Panc1 (cell line): Measurements from ENCODE around the gene DEDD. TPM values are rescaled to one million over a fixed set of nuclear protein-coding genes. Genes with fewer than 3 reads are reported as not detected.

Experiments
- ATAC-seq: fragments of 200-7000 bp; cut with Tn5 transposase; 2 replicates; pipeline ENCODE4 v1.9.1; 2020; ENCODE audit warnings: mild to moderate bottlenecking, moderate library complexity
- BruUV-seq: library from RNA; stranded (reverse); fragments of 400-500 nt; replicated peaks from 2 replicates; lab custom pipeline; 2021; lab: Mats Ljungman, UMichigan
- CTCF ChIA-PET: fragments of 300-600 bp; sonication (Branson Sonifier 250); formaldehyde crosslinking; loops from one replicate; lab custom pipeline; 2022; ENCODE audit warnings: antibody characterized with exemption; lab: Charles Lee
- POLR2A ChIA-PET: fragments of 300-600 bp; sonication (Branson Sonifier 250); formaldehyde crosslinking; loops from one replicate; lab custom pipeline; 2022; ENCODE audit warnings: antibody characterized with exemption; lab: Charles Lee
- DNase-seq: peaks from one replicate; pipeline ENCODE4 v3.0.0-alpha.2; 2010; ENCODE audit warnings: low read depth, low spot score
- H3K27ac ChIP-seq: 2 replicates; pipeline ENCODE4 v1.5.1; 2011; ENCODE audit warnings: mild to moderate bottlenecking, low read length, inconsistent platforms
- H3K27me3 ChIP-seq: fragments of 200-500 bp; sonication (Bioruptor generic); 2 replicates; pipeline ENCODE4 v1.6.0; 2014; ENCODE audit warnings: low read length, inconsistent platforms; ENCODE audit not compliant: control insufficient read depth, insufficient read depth
- H3K36me3 ChIP-seq: fragments of 200-500 bp; sonication (Bioruptor generic); 2 replicates; pipeline ENCODE4 v1.5.1; 2014; ENCODE audit warnings: inconsistent platforms, mild to moderate bottlenecking, low read length, moderate library complexity; ENCODE audit not compliant: control insufficient read depth, insufficient read depth
- H3K4me1 ChIP-seq: 2 replicates; pipeline ENCODE4 v1.5.1; 2011; ENCODE audit warnings: inconsistent platforms, mild to moderate bottlenecking, low read length, moderate library complexity; ENCODE audit not compliant: control insufficient read depth, insufficient read depth
- H3K4me3 ChIP-seq, 2 experiments: 2 replicates each; pipeline ENCODE4 v1.5.1; 2011 to 2012; ENCODE audit warnings: low read depth in 2 of 2, low read length in 2 of 2, mild to moderate bottlenecking in 2 of 2, inconsistent platforms in 1 of 2, moderate library complexity in 1 of 2
- H3K9me3 ChIP-seq: fragments of 200-500 bp; sonication (Bioruptor generic); 2 replicates; pipeline ENCODE4 v1.5.1; 2014; ENCODE audit warnings: low read depth, mild to moderate bottlenecking, inconsistent platforms, low read length, moderate library complexity; ENCODE audit not compliant: control insufficient read depth, insufficient read depth
- POLR2AphosphoS5 ChIP-seq: IDR thresholded peaks from 2 replicates; pipeline ENCODE4 v1.6.1; 2012; ENCODE audit warnings: mild to moderate bottlenecking, low read depth, low read length, moderate library complexity
- SIN3A ChIP-seq: IDR thresholded peaks from 2 replicates; pipeline ENCODE4 v1.6.1; 2012; ENCODE audit warnings: low read depth, mild to moderate bottlenecking, low read length, moderate library complexity, borderline replicate concordance; ENCODE audit not compliant: insufficient read depth
- TCF7L2 ChIP-seq: IDR thresholded peaks from 2 replicates; pipeline ENCODE4 v1.6.1; 2011; ENCODE audit warnings: mild to moderate bottlenecking, low read depth, low read length, inconsistent platforms
- in situ Hi-C: cut with HindIII; loops from 2 replicates; pipeline ENCODE4 v1.10.0; 2016; ENCODE audit warnings: low sequenced_read_pairs, low pct_unique_long_range_greater_than_20kb
- intact Hi-C: fragments of 100-400 bp; cut with micrococcal nuclease; formaldehyde crosslinking; loops from one replicate; pipeline ENCODE4 v1.10.0; 2022; ENCODE audit not compliant: unreplicated experiment
- total RNA-seq: library from RNA; stranded (reverse); gene quantifications from one replicate; pipeline ENCODE4 v1.2.1, GENCODE V29; 2021; ENCODE audit not compliant: unreplicated experiment
- TF ChIP-seq, protein P1 (sequence below), 2 experiments: IDR thresholded peaks; 2 replicates each; pipeline ENCODE4 v1.6.1; 2011 to 2012; ENCODE audit warnings: low read depth in 2 of 2, control low read depth in 1 of 2, low read length in 1 of 2, mild to moderate bottlenecking in 1 of 2, moderate library complexity in 1 of 2; ENCODE audit not compliant: insufficient read depth in 1 of 2
- TF ChIP-seq, protein P2 (sequence below): fragments of 450-650 bp; IDR thresholded peaks from 2 replicates; pipeline ENCODE4 v1.5.1; 2017; ENCODE audit warnings: mild to moderate bottlenecking

The DEDD gene
- total RNA-seq, 1 experiment from 2014 or later, result 42.5 TPM

DNA sequence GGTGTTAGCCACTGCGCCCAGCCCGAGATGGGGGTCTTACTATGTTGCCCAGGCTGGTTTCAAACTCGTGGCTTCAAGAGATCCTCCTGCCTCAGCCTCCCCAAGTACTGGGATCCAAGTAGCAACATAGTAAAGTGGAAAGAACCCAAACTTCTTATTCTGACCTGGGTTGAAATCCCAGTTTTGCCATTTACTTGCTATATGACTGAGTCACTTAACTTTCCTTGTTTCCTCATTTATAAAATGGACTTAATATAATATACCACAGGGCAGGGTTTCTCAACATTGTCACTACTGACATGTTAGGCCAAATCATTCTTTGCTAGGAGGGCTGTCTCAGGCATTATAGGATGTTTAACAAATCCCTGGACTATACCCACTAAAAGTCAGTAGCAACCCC, 21.4 kb downstream of the DEDD start:
- in situ Hi-C loops, result no loop called here
- no peak overlapping the region for H3K4me3 ChIP-seq
- ATAC-seq (no peak), DNase-seq (no peak)
- ChIA-PET POLR2A (no interaction called here), CTCF (no interaction called here)
- H3K27ac ChIP-seq, result no peak overlapping the region
- intact Hi-C loops, result no loop called here
- no peaks in the 10 kb centered on the region for H3K27me3 ChIP-seq
- H3K9me3 ChIP-seq, result no peaks in the 10 kb centered on the region
- no peak for TF ChIP-seq TCF7L2
- no peak for TF ChIP-seq SIN3A
- TF ChIP-seq POLR2AphosphoS5, result no peak
- TF ChIP-seq, protein P1, sequence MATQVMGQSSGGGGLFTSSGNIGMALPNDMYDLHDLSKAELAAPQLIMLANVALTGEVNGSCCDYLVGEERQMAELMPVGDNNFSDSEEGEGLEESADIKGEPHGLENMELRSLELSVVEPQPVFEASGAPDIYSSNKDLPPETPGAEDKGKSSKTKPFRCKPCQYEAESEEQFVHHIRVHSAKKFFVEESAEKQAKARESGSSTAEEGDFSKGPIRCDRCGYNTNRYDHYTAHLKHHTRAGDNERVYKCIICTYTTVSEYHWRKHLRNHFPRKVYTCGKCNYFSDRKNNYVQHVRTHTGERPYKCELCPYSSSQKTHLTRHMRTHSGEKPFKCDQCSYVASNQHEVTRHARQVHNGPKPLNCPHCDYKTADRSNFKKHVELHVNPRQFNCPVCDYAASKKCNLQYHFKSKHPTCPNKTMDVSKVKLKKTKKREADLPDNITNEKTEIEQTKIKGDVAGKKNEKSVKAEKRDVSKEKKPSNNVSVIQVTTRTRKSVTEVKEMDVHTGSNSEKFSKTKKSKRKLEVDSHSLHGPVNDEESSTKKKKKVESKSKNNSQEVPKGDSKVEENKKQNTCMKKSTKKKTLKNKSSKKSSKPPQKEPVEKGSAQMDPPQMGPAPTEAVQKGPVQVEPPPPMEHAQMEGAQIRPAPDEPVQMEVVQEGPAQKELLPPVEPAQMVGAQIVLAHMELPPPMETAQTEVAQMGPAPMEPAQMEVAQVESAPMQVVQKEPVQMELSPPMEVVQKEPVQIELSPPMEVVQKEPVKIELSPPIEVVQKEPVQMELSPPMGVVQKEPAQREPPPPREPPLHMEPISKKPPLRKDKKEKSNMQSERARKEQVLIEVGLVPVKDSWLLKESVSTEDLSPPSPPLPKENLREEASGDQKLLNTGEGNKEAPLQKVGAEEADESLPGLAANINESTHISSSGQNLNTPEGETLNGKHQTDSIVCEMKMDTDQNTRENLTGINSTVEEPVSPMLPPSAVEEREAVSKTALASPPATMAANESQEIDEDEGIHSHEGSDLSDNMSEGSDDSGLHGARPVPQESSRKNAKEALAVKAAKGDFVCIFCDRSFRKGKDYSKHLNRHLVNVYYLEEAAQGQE (IDR thresholded peaks at IDR 0.05; ENCODE audit: insufficient read depth in 1 of 2, low read depth in 2 of 2, low read length in 1 of 2), result no peak
- TF ChIP-seq, protein P2, sequence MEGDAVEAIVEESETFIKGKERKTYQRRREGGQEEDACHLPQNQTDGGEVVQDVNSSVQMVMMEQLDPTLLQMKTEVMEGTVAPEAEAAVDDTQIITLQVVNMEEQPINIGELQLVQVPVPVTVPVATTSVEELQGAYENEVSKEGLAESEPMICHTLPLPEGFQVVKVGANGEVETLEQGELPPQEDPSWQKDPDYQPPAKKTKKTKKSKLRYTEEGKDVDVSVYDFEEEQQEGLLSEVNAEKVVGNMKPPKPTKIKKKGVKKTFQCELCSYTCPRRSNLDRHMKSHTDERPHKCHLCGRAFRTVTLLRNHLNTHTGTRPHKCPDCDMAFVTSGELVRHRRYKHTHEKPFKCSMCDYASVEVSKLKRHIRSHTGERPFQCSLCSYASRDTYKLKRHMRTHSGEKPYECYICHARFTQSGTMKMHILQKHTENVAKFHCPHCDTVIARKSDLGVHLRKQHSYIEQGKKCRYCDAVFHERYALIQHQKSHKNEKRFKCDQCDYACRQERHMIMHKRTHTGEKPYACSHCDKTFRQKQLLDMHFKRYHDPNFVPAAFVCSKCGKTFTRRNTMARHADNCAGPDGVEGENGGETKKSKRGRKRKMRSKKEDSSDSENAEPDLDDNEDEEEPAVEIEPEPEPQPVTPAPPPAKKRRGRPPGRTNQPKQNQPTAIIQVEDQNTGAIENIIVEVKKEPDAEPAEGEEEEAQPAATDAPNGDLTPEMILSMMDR, result no peak
- BruUV-seq, result no TSS peak
- H3K36me3 ChIP-seq, result no peaks in the 10 kb centered on the region; the same call in 1 of the 2 replicates
- H3K4me1 ChIP-seq, result peaks cover 12% of the 10 kb centered on the region

DNA sequence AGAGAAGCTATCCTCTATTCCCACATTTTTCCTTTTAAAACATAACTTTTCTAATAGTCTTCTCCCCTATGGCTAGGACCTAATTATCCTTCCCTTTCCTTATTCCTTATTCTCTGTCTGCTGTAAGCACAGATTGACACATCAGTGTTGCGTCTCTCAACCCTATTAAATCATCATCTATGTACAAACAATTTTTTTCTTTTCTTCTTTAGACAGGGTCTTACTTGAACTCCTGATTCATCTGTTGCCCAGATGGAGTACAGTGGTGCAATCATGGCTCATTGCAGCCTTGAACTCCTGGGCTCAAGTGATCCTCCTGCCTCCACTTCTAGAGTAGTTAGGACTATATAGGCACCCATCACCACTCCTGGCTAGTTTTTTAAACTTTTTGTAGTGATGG, 26.0 kb downstream of the DEDD start:
- POLR2A ChIA-PET, result no interaction called here
- Histone ChIP-seq H3K4me3 (no peak overlapping the region), H3K9me3 (no peaks in the 10 kb centered on the region), H3K4me1 (no peaks in the 10 kb centered on the region), H3K27me3 (no peaks in the 10 kb centered on the region), H3K27ac (no peak overlapping the region), H3K36me3 (0 out of 2 replicates have a peak, but pooled peaks cover 4% of the 10 kb centered on the region)
- intact Hi-C loops, result no loop called here
- CTCF ChIA-PET, result no interaction called here
- in situ Hi-C loops, result no loop called here
- no TSS peak for BruUV-seq
- DNase-seq (no peak), ATAC-seq (no peak)
- TF ChIP-seq, protein P1 (IDR thresholded peaks at IDR 0.05; ENCODE audit: insufficient read depth in 1 of 2, low read depth in 2 of 2, low read length in 1 of 2), result no peak
- TF ChIP-seq POLR2AphosphoS5 (no peak), SIN3A (no peak), TCF7L2 (no peak)
- TF ChIP-seq, protein P2, result no peak
